Neural progenitor cell (in vitro differentiated cells): Measurements from ENCODE around the gene C6orf136. TPM values are rescaled to one million over a fixed set of nuclear protein-coding genes. Genes with fewer than 3 reads are reported as not detected.
"Not testable (repeated sequence)": the region's sequence is repeated elsewhere in the genome, so short reads cannot be mapped to it uniquely, and the experiment has no call there.

Source experiments
- DNase-seq: peaks from one replicate; pipeline ENCODE4 v3.0.0-alpha.2; 2016; ENCODE audit warnings: low spot score
- H2AFZ ChIP-seq: fragments of 200-600 bp; sonication (generic); replicated peaks from 2 replicates; pipeline ENCODE4 v1.6.1; 2016; ENCODE audit warnings: antibody characterized with exemption
- H3F3A ChIP-seq: fragments of 200-600 bp; sonication (generic); 2 replicates; pipeline ENCODE4 v1.6.1; 2016; ENCODE audit warnings: antibody characterized with exemption, low read depth
- H3K27ac ChIP-seq: fragments of 200-600 bp; sonication (generic); 2 replicates; pipeline ENCODE4 v1.5.1; 2016; ENCODE audit warnings: mild to moderate bottlenecking
- H3K27me3 ChIP-seq: fragments of 200-600 bp; sonication (generic); 2 replicates; pipeline ENCODE4 v1.6.1; 2016; ENCODE audit warnings: mild to moderate bottlenecking, moderate library complexity
- H3K36me3 ChIP-seq: fragments of 200-600 bp; sonication (generic); 2 replicates; pipeline ENCODE4 v1.5.1; 2016
- H3K4me1 ChIP-seq: fragments of 200-600 bp; sonication (generic); 2 replicates; pipeline ENCODE4 v1.6.1; 2016; ENCODE audit warnings: mixed run types
- H3K4me2 ChIP-seq: fragments of 200-600 bp; sonication (generic); 2 replicates; pipeline ENCODE4 v1.6.1; 2016
- H3K4me3 ChIP-seq: fragments of 200-600 bp; sonication (generic); 2 replicates; pipeline ENCODE4 v1.5.1; 2016
- H3K79me2 ChIP-seq: fragments of 200-600 bp; sonication (generic); 2 replicates; pipeline ENCODE4 v1.6.1; 2016; ENCODE audit warnings: low read depth
- H3K9ac ChIP-seq: fragments of 200-600 bp; sonication (generic); 2 replicates; pipeline ENCODE4 v1.6.1; 2016
- H3K9me3 ChIP-seq: fragments of 200-600 bp; sonication (generic); 2 replicates; pipeline ENCODE4 v1.5.1; 2016; ENCODE audit warnings: low read depth
- H4K20me1 ChIP-seq: fragments of 200-600 bp; sonication (generic); 2 replicates; pipeline ENCODE4 v1.6.1; 2016; ENCODE audit warnings: low read depth
- H3K27ac Mint-ChIP-seq: 3 replicates; pipeline ENCODE4 v1.8.0; 2021; ENCODE audit warnings: mixed read lengths
- H3K27me3 Mint-ChIP-seq: 2 replicates; pipeline ENCODE4 v1.8.0; 2022; ENCODE audit warnings: low read depth, mild to moderate bottlenecking, inconsistent platforms, moderate library complexity, mixed read lengths; ENCODE audit not compliant: insufficient read depth
- H3K36me3 Mint-ChIP-seq: 3 replicates; pipeline ENCODE4 v1.8.0; 2021; ENCODE audit warnings: mixed read lengths
- H3K4me1 Mint-ChIP-seq: 3 replicates; pipeline ENCODE4 v1.8.0; 2021; ENCODE audit warnings: mixed read lengths
- H3K4me3 Mint-ChIP-seq: 3 replicates; pipeline ENCODE4 v1.8.0; 2021; ENCODE audit warnings: mild to moderate bottlenecking, moderate library complexity, mixed read lengths
- H3K9me3 Mint-ChIP-seq: 3 replicates; pipeline ENCODE4 v1.8.0; 2020; ENCODE audit warnings: mixed read lengths
- CTCF ChIP-seq: fragments of 200-600 bp; sonication (generic); IDR thresholded peaks from 2 replicates; pipeline ENCODE4 v1.5.1; 2017; ENCODE audit warnings: antibody characterized with exemption, mild to moderate bottlenecking
- EZH2 ChIP-seq: fragments of 200-600 bp; sonication (generic); IDR thresholded peaks from 2 replicates; pipeline ENCODE4 v1.6.1; 2017; ENCODE audit warnings: antibody characterized with exemption, mild to moderate bottlenecking, moderate library complexity
- EZH2phosphoT487 ChIP-seq: fragments of 200-600 bp; sonication (generic); IDR thresholded peaks from 2 replicates; pipeline ENCODE4 v1.6.1; 2017; ENCODE audit warnings: antibody characterized with exemption
- total RNA-seq: library from RNA; depleted of rRNA; stranded (reverse); fragments of >200 nt; gene quantifications from 2 replicates; pipeline ENCODE4 v1.2.3, GENCODE V29; 2015; ENCODE audit warnings: low replicate concordance

C6orf136 gene, protein sequence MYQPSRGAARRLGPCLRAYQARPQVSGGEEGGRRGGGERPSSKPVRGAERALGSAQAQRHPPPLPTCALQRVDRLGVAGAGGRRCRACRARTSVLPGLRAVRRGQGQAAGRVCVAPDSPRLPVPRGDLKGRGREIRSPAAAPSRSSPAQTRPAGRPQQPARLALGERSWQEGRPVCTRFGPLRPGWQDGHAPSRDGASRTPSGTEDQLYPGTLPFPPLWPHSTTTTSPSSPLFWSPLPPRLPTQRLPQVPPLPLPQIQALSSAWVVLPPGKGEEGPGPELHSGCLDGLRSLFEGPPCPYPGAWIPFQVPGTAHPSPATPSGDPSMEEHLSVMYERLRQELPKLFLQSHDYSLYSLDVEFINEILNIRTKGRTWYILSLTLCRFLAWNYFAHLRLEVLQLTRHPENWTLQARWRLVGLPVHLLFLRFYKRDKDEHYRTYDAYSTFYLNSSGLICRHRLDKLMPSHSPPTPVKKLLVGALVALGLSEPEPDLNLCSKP
- total RNA-seq: 3.7 and 9.4 TPM in 2 replicates

- Histone ChIP-seq H3K27me3 (no peaks in the 10 kb centered on the region), H3F3A (peaks cover 15% of the 10 kb centered on the region), H3K9me3 (no peaks in the 10 kb centered on the region), H3K4me1 (peaks cover 10% of the 10 kb centered on the region), H3K36me3 (no peaks in the 10 kb centered on the region), H3K9ac (peak within 1 kb of the TSS; percentile 22), H3K4me2 (peak within 1 kb of the TSS; percentile 78), H3K27ac (no peak within 1 kb of the TSS), H2AFZ (peak within 1 kb of the TSS; percentile 78), H3K4me3 (peak within 1 kb of the TSS; percentile 75), H3K79me2 (peaks cover 30% of the 10 kb centered on the region), H4K20me1 (peaks cover 13% of the 10 kb centered on the region)
- no peak for TF ChIP-seq EZH2
- TF ChIP-seq CTCF: no peak
- no peak for TF ChIP-seq EZH2phosphoT487
- Mint-ChIP-seq H3K27ac (no peak within 1 kb of the TSS), H3K4me3 (peak within 1 kb of the TSS; percentile 92), H3K9me3 (no peaks in the 10 kb centered on the region), H3K27me3 (peaks cover 5% of the 10 kb centered on the region), H3K36me3 (peaks cover 24% of the 10 kb centered on the region), H3K4me1 (peaks cover 16% of the 10 kb centered on the region)
- DNase-seq: peak; percentile 97
Observed at GRCh38 chr6:30646450-30647241, at the start of gene C6orf136. TSS of gene C6orf136 (plus strand) at chr6:30647133. CDS start at chr6:30647232, 99 bp downstream.

DNA sequence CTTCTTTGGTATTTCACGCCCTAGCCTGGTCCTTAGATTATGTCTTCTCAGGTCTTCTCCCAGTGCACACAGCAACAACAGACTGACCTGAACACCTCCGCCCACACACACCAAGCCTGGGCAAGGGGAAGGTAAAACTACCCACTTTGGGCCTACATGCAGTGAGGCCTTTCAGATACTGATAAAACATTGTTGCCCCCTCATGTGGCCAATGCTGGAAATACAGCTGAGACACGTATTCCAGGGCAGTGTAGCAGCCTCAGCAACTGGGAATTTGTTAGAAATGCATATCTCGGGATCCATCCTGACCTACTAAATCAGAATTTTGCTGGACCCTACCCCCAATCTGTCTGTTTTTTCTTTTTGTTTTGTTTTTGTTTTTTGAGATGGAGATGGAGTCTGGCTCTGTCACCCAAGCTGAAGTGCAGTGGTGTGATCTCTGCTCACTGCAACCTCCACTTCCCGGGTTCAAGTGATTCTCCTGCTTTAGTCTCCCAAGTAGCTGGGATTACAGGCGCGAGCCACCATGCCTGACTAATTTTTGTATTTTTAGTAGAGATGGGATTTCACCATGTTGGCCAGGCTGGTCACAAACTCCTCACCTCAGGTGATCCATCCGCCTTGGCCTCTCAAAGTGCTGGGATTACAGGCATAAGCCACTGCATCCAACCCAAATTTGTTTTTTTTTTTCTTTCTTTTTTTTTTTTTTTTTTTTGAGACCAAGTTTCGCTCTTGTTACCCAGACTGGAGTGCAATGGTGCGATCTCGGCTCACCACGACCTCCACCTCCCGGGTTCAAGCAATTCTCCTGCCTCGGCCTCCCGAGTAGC lies 49.4 kb upstream of the C6orf136 start:
- not testable (repeated sequence) for H3K27ac ChIP-seq, H3K9me3 ChIP-seq, H3K36me3 ChIP-seq, H3K9me3 Mint-ChIP-seq, H3K79me2 ChIP-seq, H3K4me3 ChIP-seq, H3K9ac ChIP-seq, H3K27me3 ChIP-seq, H3K4me2 ChIP-seq, H3K4me1 Mint-ChIP-seq, H3K27me3 Mint-ChIP-seq, H3K4me1 ChIP-seq, H2AFZ ChIP-seq
- Histone ChIP-seq H3F3A (peaks cover 66% of the 10 kb centered on the region), H4K20me1 (peaks cover 12% of the 10 kb centered on the region)
- Mint-ChIP-seq H3K27ac (peak overlapping the region; percentile 55), H3K36me3 (peaks cover 20% of the 10 kb centered on the region), H3K4me3 (peak overlapping the region; percentile 19)
- DNase-seq: peak; percentile 81
- TF ChIP-seq CTCF: peak; percentile 76

DNA sequence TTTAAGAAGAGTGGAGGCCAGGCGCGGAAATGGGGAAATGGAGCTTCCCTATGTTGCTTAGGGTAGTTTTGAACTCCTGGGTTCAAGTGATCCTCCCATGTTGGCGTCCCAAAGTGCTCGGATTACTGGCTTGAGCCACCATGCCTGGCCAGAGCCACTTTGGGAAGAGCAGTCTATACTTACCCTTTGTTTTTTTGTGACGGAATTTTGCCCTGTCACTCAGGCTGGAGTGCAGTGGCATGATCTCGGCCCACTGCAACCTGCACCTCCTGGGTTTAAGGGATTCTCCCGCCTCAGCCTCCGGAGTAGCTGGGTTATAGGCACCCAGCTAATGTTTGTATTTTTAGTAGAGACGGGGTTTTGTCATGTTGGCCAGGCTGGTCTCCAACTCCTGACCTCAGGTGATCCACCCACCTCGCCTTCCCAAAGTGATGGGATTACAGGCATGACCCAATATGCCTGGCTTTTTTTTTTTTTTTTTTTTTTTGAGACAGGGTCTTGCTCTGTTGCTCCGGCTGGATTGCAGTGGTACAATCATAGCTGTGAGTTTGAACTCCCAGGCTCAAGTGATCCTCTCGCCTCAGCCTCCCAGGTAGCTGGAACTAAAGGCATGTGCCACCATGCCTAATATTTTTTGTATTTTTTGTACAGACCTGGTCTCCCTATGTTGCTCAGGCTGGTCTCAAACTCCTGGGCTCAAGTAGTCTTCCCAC lies 47.9 kb upstream of the C6orf136 start:
- H3F3A ChIP-seq: peaks cover 80% of the 10 kb centered on the region
- no peaks in the 10 kb centered on the region for H3K27me3 ChIP-seq
- no peak overlapping the region for H3K4me3 ChIP-seq
- Mint-ChIP-seq H3K4me3 (no peak overlapping the region), H3K27me3 (peaks cover 4% of the 10 kb centered on the region), H3K36me3 (peaks cover 33% of the 10 kb centered on the region), H3K4me1 (peaks cover 7% of the 10 kb centered on the region), H3K9me3 (no peaks in the 10 kb centered on the region), H3K27ac (no peak overlapping the region)
- H4K20me1 ChIP-seq: peaks cover 14% of the 10 kb centered on the region
- H3K27ac ChIP-seq: peak overlapping the region; percentile 77
- H3K9ac ChIP-seq: no peak overlapping the region
- TF ChIP-seq EZH2phosphoT487 (no peak), CTCF (no peak), EZH2 (no peak)
- peaks cover 4% of the 10 kb centered on the region for H3K36me3 ChIP-seq
- no peaks in the 10 kb centered on the region for H3K4me1 ChIP-seq
- no peak overlapping the region for H3K4me2 ChIP-seq
- H2AFZ ChIP-seq: no peak overlapping the region
- no peaks in the 10 kb centered on the region for H3K9me3 ChIP-seq
- DNase-seq: no peak
- H3K79me2 ChIP-seq: no peaks in the 10 kb centered on the region
